Nephron (organoid): ENCODE results near the gene DNASE1L2.
"Not testable (repeated sequence)": the region's sequence is repeated elsewhere in the genome, so short reads cannot be mapped to it uniquely, and the experiment has no call there.

ENCODE experiments used
- H3K27ac Mint-ChIP-seq, 3 experiments: 2 replicates each; pipeline ENCODE4 v1.8.0; 2020; ENCODE audit warnings: mixed read lengths in 3 of 3, mild to moderate bottlenecking in 2 of 3, moderate library complexity in 1 of 3
- H3K27me3 Mint-ChIP-seq: 2 replicates; pipeline ENCODE4 v1.8.0; 2021; ENCODE audit warnings: low read depth, mild to moderate bottlenecking, moderate library complexity, mixed read lengths
- H3K36me3 Mint-ChIP-seq: 2 replicates; pipeline ENCODE4 v1.8.0; 2020; ENCODE audit warnings: low read depth, mixed read lengths
- H3K4me1 Mint-ChIP-seq: 2 replicates; pipeline ENCODE4 v1.8.0; 2020; ENCODE audit warnings: mixed read lengths
- H3K4me3 Mint-ChIP-seq, 3 experiments: 2 replicates each; pipeline ENCODE4 v1.8.0; 2020; ENCODE audit warnings: mild to moderate bottlenecking in 3 of 3, mixed read lengths in 3 of 3, moderate library complexity in 2 of 3
- H3K9me3 Mint-ChIP-seq: 2 replicates; pipeline ENCODE4 v1.8.0; 2020; ENCODE audit warnings: mixed read lengths
- CTCF ChIP-seq, 3 experiments: fragments of 200-600 bp; sonication (generic); IDR thresholded peaks; one replicate each; pipeline ENCODE4 v1.5.0; 2021; ENCODE audit warnings: antibody characterized with exemption in 3 of 3; ENCODE audit not compliant: unreplicated experiment in 3 of 3

The DNASE1L2 gene

GRCh38 chr16:2199095-2199494 lies 37.1 kb upstream of the DNASE1L2 start:
- Mint-ChIP-seq H3K27me3 (peaks cover 35% of the 10 kb centered on the region), H3K4me3 (peak overlapping the region in 1 of 3 experiments; percentile 77), H3K4me1 (peaks cover 6% of the 10 kb centered on the region), H3K36me3 (no peaks in the 10 kb centered on the region), H3K27ac (no peak overlapping the region), H3K9me3 (no peaks in the 10 kb centered on the region)
- TF ChIP-seq CTCF (IDR thresholded peaks at IDR 0.05; ENCODE audit: unreplicated experiment in 3 of 3) = no peak

- H3K36me3 Mint-ChIP-seq = no peaks in the 10 kb centered on the region
- peaks cover 10% of the 10 kb centered on the region for H3K4me1 Mint-ChIP-seq
- TF ChIP-seq CTCF (IDR thresholded peaks at IDR 0.05; ENCODE audit: unreplicated experiment in 3 of 3) = no peak
- no peak overlapping the region for H3K27ac Mint-ChIP-seq
- peak overlapping the region in 1 of 3 experiments; percentile 30 for H3K4me3 Mint-ChIP-seq
- peaks cover 33% of the 10 kb centered on the region for H3K27me3 Mint-ChIP-seq
- no peaks in the 10 kb centered on the region for H3K9me3 Mint-ChIP-seq
Measured at GRCh38 chr16:2199621-2200139, 36.6 kb upstream of the DNASE1L2 start.

GRCh38 chr16:2200313-2200712 lies 35.9 kb upstream of the DNASE1L2 start:
- Mint-ChIP-seq H3K27ac (peak overlapping the region in 1 of 3 experiments; percentile 16), H3K9me3 (no peaks in the 10 kb centered on the region), H3K4me1 (peaks cover 6% of the 10 kb centered on the region), H3K27me3 (peaks cover 31% of the 10 kb centered on the region), H3K36me3 (no peaks in the 10 kb centered on the region), H3K4me3 (peak overlapping the region in 2 of 3 experiments; percentile 29 to 49)
- no peak for TF ChIP-seq CTCF (IDR thresholded peaks at IDR 0.05; ENCODE audit: unreplicated experiment in 3 of 3)

- not testable (repeated sequence) for H3K9me3 Mint-ChIP-seq
- peaks cover 10% of the 10 kb centered on the region for H3K36me3 Mint-ChIP-seq
Measured at GRCh38 chr16:2203119-2203688, 33.0 kb upstream of the DNASE1L2 start.

GRCh38 chr16:2204416-2205103 lies 31.7 kb upstream of the DNASE1L2 start:
- Mint-ChIP-seq H3K27me3 (peaks cover 16% of the 10 kb centered on the region), H3K27ac (peak overlapping the region; percentile 69 to 91 (median 83)), H3K36me3 (peaks cover 10% of the 10 kb centered on the region), H3K9me3 (no peaks in the 10 kb centered on the region), H3K4me3 (peak overlapping the region; percentile 81 to 86 (median 84)), H3K4me1 (peaks cover 18% of the 10 kb centered on the region)
- no peak for TF ChIP-seq CTCF (IDR thresholded peaks at IDR 0.05; ENCODE audit: unreplicated experiment in 3 of 3)

More at GRCh38 chr16:2203119-2203688, 33.0 kb upstream of the DNASE1L2 start:
- H3K4me1 Mint-ChIP-seq = peaks cover 18% of the 10 kb centered on the region
- H3K27ac Mint-ChIP-seq = peak overlapping the region in 2 of 3 experiments; percentile 29 to 48
- H3K27me3 Mint-ChIP-seq = peaks cover 21% of the 10 kb centered on the region
- peak overlapping the region; percentile 76 to 84 (median 81) for H3K4me3 Mint-ChIP-seq

- peaks cover 10% of the 10 kb centered on the region for H3K36me3 Mint-ChIP-seq
- peaks cover 18% of the 10 kb centered on the region for H3K4me1 Mint-ChIP-seq
- peak within 1 kb of the TSS; percentile 82 to 88 (median 86) for H3K4me3 Mint-ChIP-seq
- peak within 1 kb of the TSS; percentile 69 to 91 (median 83) for H3K27ac Mint-ChIP-seq
- H3K27me3 Mint-ChIP-seq = peaks cover 10% of the 10 kb centered on the region
- no peaks in the 10 kb centered on the region for H3K9me3 Mint-ChIP-seq
- peak in 2 of 3 experiments; percentile 27 to 46 for TF ChIP-seq CTCF (IDR thresholded peaks at IDR 0.05; ENCODE audit: unreplicated experiment in 3 of 3)
Measured at GRCh38 chr16:2205104-2205966, 30.9 kb upstream of the DNASE1L2 start, which contains the start of gene MLST8. Gene MLST8, plus strand, starts transcription at chr16:2205454. Its CDS starts 632 bp downstream, at chr16:2206086.
